SK-N-MC (cell line): ENCODE measurements around the gene NRBP1.

ENCODE experiments used
- EZH2 ChIP-seq: fragments of 200-600 bp; sonication (generic); IDR thresholded peaks from one replicate; pipeline ENCODE4 v1.6.1; 2017; ENCODE audit warnings: antibody characterized with exemption
- POLR2AphosphoS5 ChIP-seq: IDR thresholded peaks from 2 replicates; pipeline ENCODE4 v1.6.1; 2012; ENCODE audit warnings: mild to moderate bottlenecking, low read depth, low read length, borderline replicate concordance

DNA sequence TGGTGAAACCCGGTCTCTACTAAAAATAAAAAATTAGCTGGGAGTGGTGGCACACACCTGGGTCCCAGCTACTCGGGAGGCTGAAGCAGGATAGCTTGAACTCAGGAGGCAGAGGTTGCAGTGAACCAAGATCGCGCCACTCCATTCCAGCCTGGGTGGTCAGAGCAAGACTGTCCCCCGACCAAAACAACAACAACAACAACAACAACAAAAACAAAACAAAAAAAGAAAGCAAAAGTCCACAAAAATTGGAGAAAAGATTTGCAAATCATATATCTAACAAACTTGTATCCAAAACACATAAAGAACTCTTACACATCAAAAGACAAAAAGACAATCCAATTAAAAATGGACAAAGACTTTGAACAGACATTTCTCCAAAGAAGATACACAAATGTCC is 29.5 kb upstream of the NRBP1 start:
- TF ChIP-seq POLR2AphosphoS5 (no peak), EZH2 (no peak)
